Heart left ventricle (tissue), 16 donors: ENCODE results near the gene EFR3B. TPM values are rescaled to one million over a fixed set of nuclear protein-coding genes. Genes with fewer than 3 reads are reported as not detected.

Experiments used
- ATAC-seq, 4 donors: fragments of 200-7000 bp; cut with Tn5 transposase; one replicate each; pipeline ENCODE4 v1.9.1; 2020 to 2022; ENCODE audit warnings: moderate library complexity in 4 of 4, mild to moderate bottlenecking in 3 of 4, moderate number of reproducible peaks in 1 of 4
- DNase-seq, 5 donors: peaks; one replicate each; pipeline ENCODE4 v3.0.0-alpha.2; 2020
- H3K27ac ChIP-seq, 12 donors: fragments of 200-600 bp; sonication (generic) in 4 of 12; one replicate each; pipeline versions ENCODE4 v1.5.0 to v1.8.0; 2016 to 2022; ENCODE audit warnings: mild to moderate bottlenecking in 2 of 12
- H3K27me3 ChIP-seq, 9 donors: fragments of 200-600 bp; sonication (generic) in 2 of 9; one replicate each; pipeline versions ENCODE4 v1.5.1 to v1.8.0; 2016 to 2022; ENCODE audit warnings: mild to moderate bottlenecking in 3 of 9
- H3K36me3 ChIP-seq, 9 donors: fragments of 200-600 bp; sonication (generic) in 2 of 9; one replicate each; pipeline versions ENCODE4 v1.5.0 to v1.8.0; 2018 to 2022; ENCODE audit warnings: mild to moderate bottlenecking in 2 of 9
- H3K4me1 ChIP-seq, 12 donors: fragments of 200-600 bp; sonication (generic) in 4 of 12; one replicate each; pipeline versions ENCODE4 v1.5.0 to v1.8.0; 2016 to 2022; ENCODE audit warnings: mild to moderate bottlenecking in 3 of 12
- H3K4me3 ChIP-seq, 12 donors: fragments of 200-600 bp; sonication (generic) in 4 of 12; one replicate each; pipeline versions ENCODE4 v1.5.0 to v1.8.0; 2017 to 2022; ENCODE audit warnings: mild to moderate bottlenecking in 9 of 12, moderate library complexity in 4 of 12
- H3K9me3 ChIP-seq, 12 donors: fragments of 200-600 bp; sonication (generic) in 4 of 12; one replicate each; pipeline versions ENCODE4 v1.5.0 to v1.8.0; 2016 to 2022; ENCODE audit warnings: mild to moderate bottlenecking in 1 of 12
- POLR2A ChIP-seq, 2 donors: fragments of 450-650 bp; IDR thresholded peaks; one replicate each; pipeline ENCODE4 v1.6.1; 2017; ENCODE audit warnings: antibody characterized with exemption in 2 of 2, mild to moderate bottlenecking in 2 of 2, moderate library complexity in 2 of 2
- whole genome bisulfite sequencing, 4 donors: extraction: QIAGEN DNeasy Blood & Tissue Kit in 2 of 4; methylation state at CpG; one replicate each; pipeline versions ENCODE4 v1.1.5 to v1.1.7; 2013 to 2018; 5-methylcytosine and 5-hydroxymethylcytosine counted together
- intact Hi-C, 10 donors: fragments of 100-400 bp; cut with DNase I; formaldehyde crosslinking; loops; one replicate each; pipeline versions ENCODE4 v1.11.1 to v1.14.2; 2022
- polyA plus RNA-seq, 2 donors: library from polyadenylated mRNA; stranded (reverse); fragments of 200-250 nt; gene quantifications; one replicate each; pipeline ENCODE4 v1.2.3, GENCODE V29; 2013
- total RNA-seq, 9 donors: library from RNA; depleted of rRNA in 2 of 9; stranded (reverse); fragments of >200 nt in 2 of 9; fragmentation: NEBNext Ultra II Directional in 3 of 9; extraction: Animal tissue kit (Norgen Biotek cat#: 25700) in 3 of 9; gene quantifications; one replicate each; pipeline versions ENCODE4 v1.1.0 to v1.2.4, GENCODE V29; 2016 to 2023
- TF ChIP-seq, protein P1 (sequence below), 12 donors: fragments of 200-600 bp; sonication (generic) in 4 of 12; IDR thresholded peaks; one replicate each; pipeline versions ENCODE4 v1.5.0 to v1.8.0; 2018 to 2022; ENCODE audit warnings: antibody characterized with exemption in 12 of 12, mild to moderate bottlenecking in 5 of 12
- donor health status: ischemic (EF 13 %, LVEDD 7.1; RV severe dilation, severe dysfunction).
- donor health status: healthy with polysubstance abuse.
- donor health status: DM: no; HTN: yes; CAD: no.
- donor health status: DM: no; HTN: no; CAD: no.
- donor health status: ischemic (EF 25% LVEDD 6.9; RV normal size, moderate dysfunction).
- donor health status: ischemic (EF 25% LVEDD 5.7; RV mildly dilated, moderate dysfunction).
- donor health status: healthy.
- donor health status: DM: yes; HTN: yes; CAD: no.
- donor health status: ischemic (EF 35%, LVEDD 5.7; RV mildly dilated, moderate dysfunction).
- donor health status: nonischemic (EF 11% LVEDD 7.7; RV severe dilation, severe dysfunction).
- donor health status: DM: yes; HTN: yes; CAD: no.
- donor health status: PGD.
- donor health status: ischemic (EF 29% LVEDD 5.4; RV normal size, mild dysfunction).
- donor health status: nonischemic (EF 23%, LVEDD 6.1; RV moderate dilation, normal function).

The EFR3B gene
- total and polyA plus RNA-seq, 11 donors, result 1.7 to 13.8 (median 5.5) TPM

DNA sequence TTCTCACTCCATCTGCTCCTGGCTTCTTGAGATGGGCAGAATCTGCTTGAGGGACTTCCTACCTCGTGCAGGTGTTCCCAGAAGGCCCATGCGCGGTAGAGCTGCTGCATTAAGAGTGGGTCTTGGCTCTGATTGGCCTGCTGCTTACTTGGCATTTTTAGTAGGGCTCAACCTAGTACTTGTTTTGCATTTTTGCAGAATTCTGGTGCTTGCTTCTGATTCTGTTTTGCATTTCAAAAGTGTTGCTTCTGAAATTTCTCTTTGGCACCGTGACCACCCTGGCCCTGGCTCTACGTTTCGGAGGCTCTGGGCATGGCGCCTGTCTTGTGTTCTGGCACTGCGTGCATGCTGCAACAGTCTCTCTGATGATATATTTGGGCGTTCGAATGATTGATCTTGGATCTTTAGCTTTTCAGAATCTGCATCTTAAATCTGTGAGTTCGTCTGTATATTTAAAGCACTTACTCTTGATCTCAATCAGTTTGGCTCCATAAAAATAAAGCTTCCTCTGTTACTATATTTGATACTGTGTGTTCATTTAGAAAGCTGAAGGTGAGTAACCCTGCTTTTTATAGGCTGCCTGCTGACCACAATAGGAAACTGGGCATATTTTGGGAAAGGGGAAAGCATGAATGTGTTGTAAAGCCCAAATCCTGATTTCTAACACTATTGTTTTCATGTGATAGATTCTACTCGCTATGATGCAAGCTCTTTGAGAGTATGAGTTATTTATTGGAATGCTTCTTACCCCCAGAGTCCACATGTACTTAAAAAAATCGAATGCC lies 22.2 kb downstream of the EFR3B start:
- no peak for TF ChIP-seq POLR2A (IDR thresholded peaks at IDR 0.05)
- TF ChIP-seq, protein P1, sequence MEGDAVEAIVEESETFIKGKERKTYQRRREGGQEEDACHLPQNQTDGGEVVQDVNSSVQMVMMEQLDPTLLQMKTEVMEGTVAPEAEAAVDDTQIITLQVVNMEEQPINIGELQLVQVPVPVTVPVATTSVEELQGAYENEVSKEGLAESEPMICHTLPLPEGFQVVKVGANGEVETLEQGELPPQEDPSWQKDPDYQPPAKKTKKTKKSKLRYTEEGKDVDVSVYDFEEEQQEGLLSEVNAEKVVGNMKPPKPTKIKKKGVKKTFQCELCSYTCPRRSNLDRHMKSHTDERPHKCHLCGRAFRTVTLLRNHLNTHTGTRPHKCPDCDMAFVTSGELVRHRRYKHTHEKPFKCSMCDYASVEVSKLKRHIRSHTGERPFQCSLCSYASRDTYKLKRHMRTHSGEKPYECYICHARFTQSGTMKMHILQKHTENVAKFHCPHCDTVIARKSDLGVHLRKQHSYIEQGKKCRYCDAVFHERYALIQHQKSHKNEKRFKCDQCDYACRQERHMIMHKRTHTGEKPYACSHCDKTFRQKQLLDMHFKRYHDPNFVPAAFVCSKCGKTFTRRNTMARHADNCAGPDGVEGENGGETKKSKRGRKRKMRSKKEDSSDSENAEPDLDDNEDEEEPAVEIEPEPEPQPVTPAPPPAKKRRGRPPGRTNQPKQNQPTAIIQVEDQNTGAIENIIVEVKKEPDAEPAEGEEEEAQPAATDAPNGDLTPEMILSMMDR (IDR thresholded peaks at IDR 0.05), result no peak
- intact Hi-C loops, result no loop called here
- H3K4me1 ChIP-seq, result peaks cover 0 to 29% (median 19%) of the 10 kb centered on the region in 12 donors
- WGBS, 4 donors, result 42 to 54% (median 49%) methylated on average over 13 of the region's 13 CpGs
- peak overlapping the region in 4 of 12 donors; percentile 0 to 8 (median 5) for H3K4me3 ChIP-seq
- H3K27me3 ChIP-seq, result no peaks in the 10 kb centered on the region
- peak overlapping the region in 10 of 12 donors; percentile 41 to 82 (median 59) for H3K27ac ChIP-seq
- H3K9me3 ChIP-seq, result peaks cover 0 to 11% (median 3%) of the 10 kb centered on the region in 12 donors
- ATAC-seq, result peak; percentile 60 to 84 (median 74)
- no peaks in the 10 kb centered on the region for H3K36me3 ChIP-seq
- peak in 1 of 5 donors; percentile 49 for DNase-seq

DNA sequence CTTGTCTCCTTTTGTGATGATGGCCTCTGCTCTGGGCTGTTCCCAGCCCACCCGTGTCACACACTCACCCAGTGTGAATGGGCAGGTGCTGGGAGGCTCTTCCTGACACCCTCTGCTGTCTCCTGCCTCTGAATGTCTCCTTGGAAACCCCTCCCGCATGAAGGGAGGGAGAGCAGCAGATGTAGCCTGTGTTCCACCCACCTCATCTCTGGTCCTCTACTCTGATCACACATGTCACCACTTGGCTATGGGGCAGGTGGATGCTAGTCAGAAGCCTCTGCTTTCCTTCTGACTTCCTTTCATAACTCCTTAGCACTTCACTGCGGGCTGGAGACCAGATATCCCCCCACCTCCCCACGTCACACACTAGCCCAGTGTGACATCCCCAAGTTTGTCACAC lies 23.9 kb downstream of the EFR3B start:
- Histone ChIP-seq H3K27ac (peak overlapping the region in 1 of 12 donors; percentile 1), H3K4me1 (peaks cover 0 to 29% (median 19%) of the 10 kb centered on the region in 12 donors), H3K36me3 (no peaks in the 10 kb centered on the region), H3K27me3 (no peaks in the 10 kb centered on the region), H3K9me3 (peaks cover 0 to 11% (median 3%) of the 10 kb centered on the region in 12 donors), H3K4me3 (no peak overlapping the region)
- WGBS, 4 donors, result 91 to 95% (median 92%) methylated on average over 4 of the region's 4 CpGs
- DNase-seq, result no peak
- TF ChIP-seq, protein P1 (IDR thresholded peaks at IDR 0.05), result no peak
- no peak for TF ChIP-seq POLR2A (IDR thresholded peaks at IDR 0.05)
- intact Hi-C loops, result no loop called here
- ATAC-seq, result no peak

DNA sequence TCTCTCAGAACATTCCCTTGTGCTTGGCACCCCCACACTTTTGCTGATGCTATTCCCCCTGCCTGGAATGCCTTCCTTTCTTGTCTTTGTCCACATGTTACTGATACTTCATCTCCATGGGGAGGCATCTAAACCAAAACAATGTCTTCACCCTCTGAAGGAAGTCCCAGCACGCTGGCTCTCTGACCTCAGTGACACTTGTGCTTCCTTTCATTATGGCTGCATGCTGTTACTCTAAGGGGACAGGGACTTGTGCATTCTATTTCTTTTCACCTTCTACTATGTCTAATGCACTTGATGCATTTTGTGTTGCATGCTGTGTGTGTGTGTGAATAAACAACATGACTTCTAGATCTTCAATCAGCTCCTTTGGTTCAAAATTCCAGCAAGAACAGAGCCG lies 24.6 kb downstream of the EFR3B start:
- Histone ChIP-seq H3K4me1 (peaks cover 0 to 29% (median 19%) of the 10 kb centered on the region in 12 donors), H3K36me3 (no peaks in the 10 kb centered on the region), H3K27me3 (no peaks in the 10 kb centered on the region), H3K4me3 (no peak overlapping the region), H3K27ac (no peak overlapping the region), H3K9me3 (peaks cover 0 to 11% (median 3%) of the 10 kb centered on the region in 12 donors)
- no peak for TF ChIP-seq POLR2A (IDR thresholded peaks at IDR 0.05)
- TF ChIP-seq, protein P1 (IDR thresholded peaks at IDR 0.05), result no peak
- intact Hi-C loops, result no loop called here
- ATAC-seq (no peak), DNase-seq (no peak)
- WGBS, 4 donors, result 83 to 91% (median 86%) methylated on average over 2 of the region's 2 CpGs

DNA sequence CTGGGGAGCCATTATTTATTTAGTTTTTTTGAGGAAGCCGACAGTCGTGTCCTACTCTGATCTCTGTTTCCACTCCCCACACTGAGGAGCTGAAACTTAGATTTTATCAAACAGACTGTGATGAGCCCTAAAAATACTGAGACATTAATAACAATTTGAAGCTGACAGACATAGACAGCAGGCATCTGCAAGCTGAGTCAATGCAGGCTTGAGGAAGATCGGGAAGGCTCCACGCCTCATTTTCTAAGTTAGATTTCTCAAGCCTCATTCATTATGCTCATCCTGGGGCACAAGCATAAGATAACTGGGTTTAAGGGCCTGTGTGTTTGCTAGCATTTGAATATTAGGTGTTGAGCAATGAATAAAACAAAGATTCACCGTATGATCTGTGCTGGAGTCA lies 26.3 kb downstream of the EFR3B start:
- no peak for DNase-seq
- Histone ChIP-seq H3K9me3 (peaks cover 0 to 11% (median 3%) of the 10 kb centered on the region in 12 donors), H3K36me3 (no peaks in the 10 kb centered on the region), H3K4me1 (peaks cover 0 to 23% (median 16%) of the 10 kb centered on the region in 12 donors), H3K4me3 (no peak overlapping the region), H3K27me3 (no peaks in the 10 kb centered on the region), H3K27ac (no peak overlapping the region)
- TF ChIP-seq, protein P1 (IDR thresholded peaks at IDR 0.05), result no peak
- TF ChIP-seq POLR2A (IDR thresholded peaks at IDR 0.05), result no peak
- WGBS, 4 donors, result 82 to 90% (median 86%) methylated on average over 5 of the region's 5 CpGs
- no peak for ATAC-seq
- intact Hi-C loops, result no loop called here
